C4-2B (cell line): Measurements from ENCODE around the gene BUD23.
A peak's percentile ranks its signal among the peaks of the same experiment; 100 is the strongest.

ENCODE experiments used
- H3K27ac ChIP-seq: fragments of 450-650 bp; 2 replicates; pipeline ENCODE4 v1.5.1; 2017
- ZFX ChIP-seq: fragments of 450-650 bp; IDR thresholded peaks from 2 replicates; pipeline ENCODE4 v1.6.1; 2017
- TF ChIP-seq, protein P1 (sequence below): fragments of 450-650 bp; conservative IDR thresholded peaks from 2 replicates; pipeline ENCODE4 v1.5.1; 2017; ENCODE audit warnings: mild to moderate bottlenecking

BUD23 gene, protein sequence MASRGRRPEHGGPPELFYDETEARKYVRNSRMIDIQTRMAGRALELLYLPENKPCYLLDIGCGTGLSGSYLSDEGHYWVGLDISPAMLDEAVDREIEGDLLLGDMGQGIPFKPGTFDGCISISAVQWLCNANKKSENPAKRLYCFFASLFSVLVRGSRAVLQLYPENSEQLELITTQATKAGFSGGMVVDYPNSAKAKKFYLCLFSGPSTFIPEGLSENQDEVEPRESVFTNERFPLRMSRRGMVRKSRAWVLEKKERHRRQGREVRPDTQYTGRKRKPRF

DNA sequence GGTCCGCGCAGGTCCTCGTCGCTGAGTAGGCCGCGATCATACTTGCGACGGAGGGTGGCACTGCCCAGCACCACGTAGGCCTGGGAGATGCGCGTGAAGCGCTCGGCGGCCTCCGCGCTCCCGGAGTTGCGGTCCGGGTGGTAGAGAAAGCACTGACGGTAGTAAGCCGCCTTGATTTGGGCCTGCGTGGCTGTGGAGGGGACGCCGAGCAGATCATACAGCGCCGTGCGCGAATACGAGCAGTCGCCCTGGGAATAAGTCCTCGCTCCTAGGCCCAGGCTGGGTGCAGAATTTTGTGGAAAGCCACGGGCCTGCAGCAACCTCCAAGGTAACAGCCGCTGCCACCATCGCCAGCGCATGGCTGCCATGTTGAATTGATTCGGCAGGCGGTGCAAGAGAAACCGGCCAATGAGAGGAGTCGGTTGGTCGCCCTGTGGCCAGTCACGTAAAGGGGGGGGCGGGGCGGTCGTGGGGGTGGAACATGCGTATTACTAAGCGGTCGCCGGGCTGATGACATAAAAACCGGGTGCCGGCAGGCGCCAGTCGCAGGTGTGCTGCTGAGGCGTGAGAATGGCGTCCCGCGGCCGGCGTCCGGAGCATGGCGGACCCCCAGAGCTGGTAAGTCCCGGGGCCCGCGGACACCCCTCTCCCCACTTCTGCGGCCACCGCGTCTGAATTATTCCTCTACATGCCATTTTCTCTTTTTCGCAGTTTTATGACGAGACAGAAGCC lies at the start of gene BUD23, which contains the start of gene DNAJC30:
Gene BUD23 (plus strand): TSS at position 542 of the 732 bp plus-strand sequence. CDS start 29 bp downstream, at position 571.
Gene DNAJC30 (minus strand): TSS at position 398 of the 732 bp plus-strand sequence. CDS start 30 bp downstream, at position 368.
- TF ChIP-seq, protein P1, sequence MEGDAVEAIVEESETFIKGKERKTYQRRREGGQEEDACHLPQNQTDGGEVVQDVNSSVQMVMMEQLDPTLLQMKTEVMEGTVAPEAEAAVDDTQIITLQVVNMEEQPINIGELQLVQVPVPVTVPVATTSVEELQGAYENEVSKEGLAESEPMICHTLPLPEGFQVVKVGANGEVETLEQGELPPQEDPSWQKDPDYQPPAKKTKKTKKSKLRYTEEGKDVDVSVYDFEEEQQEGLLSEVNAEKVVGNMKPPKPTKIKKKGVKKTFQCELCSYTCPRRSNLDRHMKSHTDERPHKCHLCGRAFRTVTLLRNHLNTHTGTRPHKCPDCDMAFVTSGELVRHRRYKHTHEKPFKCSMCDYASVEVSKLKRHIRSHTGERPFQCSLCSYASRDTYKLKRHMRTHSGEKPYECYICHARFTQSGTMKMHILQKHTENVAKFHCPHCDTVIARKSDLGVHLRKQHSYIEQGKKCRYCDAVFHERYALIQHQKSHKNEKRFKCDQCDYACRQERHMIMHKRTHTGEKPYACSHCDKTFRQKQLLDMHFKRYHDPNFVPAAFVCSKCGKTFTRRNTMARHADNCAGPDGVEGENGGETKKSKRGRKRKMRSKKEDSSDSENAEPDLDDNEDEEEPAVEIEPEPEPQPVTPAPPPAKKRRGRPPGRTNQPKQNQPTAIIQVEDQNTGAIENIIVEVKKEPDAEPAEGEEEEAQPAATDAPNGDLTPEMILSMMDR, result no peak
- peak; percentile 99 for TF ChIP-seq ZFX
- H3K27ac ChIP-seq, result peak within 1 kb of the TSS; percentile 86

DNA sequence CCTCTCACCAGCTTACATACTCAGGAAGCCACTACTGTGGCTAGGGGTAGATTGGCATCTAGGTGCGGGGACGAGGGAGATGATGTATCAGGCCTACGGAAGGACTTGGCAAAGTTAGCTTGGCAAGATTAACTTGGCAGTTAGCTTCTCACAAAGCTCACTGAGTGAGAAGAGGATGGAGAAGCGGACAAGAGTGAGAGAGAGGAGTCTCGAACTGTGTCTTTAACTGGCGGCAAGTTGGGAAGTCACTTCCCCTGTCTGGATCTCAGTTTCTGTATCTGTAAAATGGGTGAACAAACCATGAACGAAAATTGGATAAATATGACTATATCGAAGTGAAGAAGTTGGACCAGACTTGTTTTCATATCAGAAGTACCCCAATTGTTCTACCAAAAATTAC lies 49.6 kb upstream of the BUD23 start:
- no peak for TF ChIP-seq ZFX
- TF ChIP-seq, protein P1, result no peak
- no peak overlapping the region for H3K27ac ChIP-seq

DNA sequence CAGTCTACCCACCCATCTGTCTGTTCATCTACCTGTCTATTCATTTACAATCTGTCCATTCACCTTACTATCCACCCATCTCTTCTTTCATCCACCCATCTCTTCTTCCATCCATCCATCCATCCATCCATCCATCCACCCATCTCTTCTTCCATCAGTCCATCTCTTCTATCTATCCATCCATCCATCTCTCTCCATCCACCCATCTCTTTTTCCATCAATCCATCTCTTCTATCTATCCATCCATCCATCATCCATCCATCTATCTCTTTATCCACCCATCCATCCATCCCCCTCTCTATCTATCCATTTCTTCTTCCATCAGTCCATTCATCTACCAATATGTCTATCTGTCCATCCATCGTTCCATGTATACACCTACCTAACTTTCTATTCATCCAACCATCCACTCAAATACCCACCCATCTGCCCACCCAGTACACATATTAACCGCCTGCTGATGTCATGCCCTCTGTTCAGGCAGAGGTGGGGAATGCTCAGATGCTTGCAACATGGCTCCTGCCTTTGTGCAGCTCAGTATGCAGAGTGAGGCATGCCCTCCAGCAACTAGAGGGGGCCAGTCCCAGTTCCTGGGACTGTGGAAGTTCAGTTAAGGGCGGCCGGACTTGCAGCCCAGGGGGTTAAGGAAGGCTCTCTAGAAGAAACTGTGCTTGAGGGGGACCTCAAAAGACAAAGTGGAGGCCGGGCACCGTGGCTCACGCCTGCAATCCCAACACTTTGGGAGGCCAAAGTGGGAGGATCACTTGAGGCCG lies 47.8 kb upstream of the BUD23 start:
- TF ChIP-seq, protein P1, result no peak
- no peak for TF ChIP-seq ZFX
- H3K27ac ChIP-seq, result no peak overlapping the region

DNA sequence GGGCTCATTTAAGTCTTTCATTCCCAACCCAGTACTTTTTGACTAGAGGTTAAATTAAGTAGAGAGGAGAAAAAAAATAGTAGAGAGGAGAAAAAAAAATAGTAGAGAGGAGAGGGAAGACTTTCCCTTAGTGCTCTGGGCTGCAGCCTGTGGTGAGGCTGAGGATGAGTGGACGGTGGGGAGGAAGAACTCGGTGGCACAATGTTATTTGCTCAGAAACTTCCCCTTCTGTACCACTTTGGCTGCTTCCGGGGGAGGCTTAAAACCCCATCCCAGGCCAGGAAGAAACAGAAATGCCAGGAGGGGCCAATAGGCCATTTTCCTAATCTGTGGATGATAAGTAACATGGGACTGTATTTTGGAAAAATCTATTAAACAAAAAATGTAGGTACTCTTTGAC lies 44.5 kb upstream of the BUD23 start:
- no peak overlapping the region for H3K27ac ChIP-seq
- no peak for TF ChIP-seq ZFX
- TF ChIP-seq, protein P1, result no peak

DNA sequence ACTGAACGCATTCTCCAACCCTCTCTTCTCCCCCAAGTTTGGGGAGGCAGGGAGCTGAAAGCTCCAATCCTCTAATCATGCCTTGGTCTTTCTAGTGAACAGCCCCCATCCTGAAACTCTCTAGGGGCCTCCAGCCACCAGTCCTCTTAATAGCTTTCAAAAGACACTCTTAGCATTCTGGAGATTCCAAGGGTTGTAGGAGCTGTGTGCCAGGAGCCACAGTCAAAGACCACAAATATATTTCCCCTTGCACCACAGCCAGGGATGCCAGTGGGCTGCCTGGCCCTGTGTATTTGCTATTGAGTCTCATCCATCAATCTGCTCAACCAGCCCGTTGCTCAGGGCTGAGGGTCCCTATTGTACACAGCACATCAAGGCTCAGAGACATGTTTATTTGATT lies 40.6 kb upstream of the BUD23 start:
- no peak overlapping the region for H3K27ac ChIP-seq
- TF ChIP-seq ZFX, result no peak
- TF ChIP-seq, protein P1, result no peak

DNA sequence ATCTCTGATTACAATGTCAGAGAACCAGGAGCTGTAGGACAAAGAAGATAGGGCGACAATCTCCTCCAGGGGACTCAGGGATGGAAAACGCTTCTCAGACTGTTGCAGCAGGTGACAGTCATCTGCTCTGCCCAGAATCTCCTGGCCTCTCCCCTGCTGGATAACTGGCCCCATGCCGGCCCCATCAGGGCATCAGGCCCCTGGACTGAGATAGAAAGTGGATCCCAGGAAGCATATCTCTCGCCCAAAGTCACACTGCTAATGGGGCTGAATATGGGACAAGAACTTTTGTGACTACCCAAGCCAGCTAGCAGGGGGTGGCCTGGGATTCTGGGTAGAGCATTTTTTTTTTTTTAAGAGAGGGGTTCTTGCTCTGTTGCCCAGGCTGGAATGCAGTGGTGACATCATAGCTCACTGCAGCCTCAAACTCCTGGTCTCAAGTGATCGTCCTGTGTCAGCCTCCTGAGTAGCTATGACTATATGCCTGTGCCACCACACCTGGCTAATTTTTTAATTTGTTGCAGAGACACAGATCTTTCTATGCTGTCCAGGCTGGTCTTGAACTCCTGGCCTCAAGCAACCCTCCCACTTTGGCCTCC lies 38.6 kb upstream of the BUD23 start:
- TF ChIP-seq ZFX, result no peak
- TF ChIP-seq, protein P1, result no peak
- H3K27ac ChIP-seq, result no peak overlapping the region
